Neural progenitor cell (in vitro differentiated cells): ENCODE results near the gene COIL.

Source experiments
- CTCF ChIP-seq: fragments of 200-600 bp; sonication (generic); IDR thresholded peaks from 2 replicates; pipeline ENCODE4 v1.5.1; 2017; ENCODE audit warnings: antibody characterized with exemption, mild to moderate bottlenecking
- EZH2 ChIP-seq: fragments of 200-600 bp; sonication (generic); IDR thresholded peaks from 2 replicates; pipeline ENCODE4 v1.6.1; 2017; ENCODE audit warnings: antibody characterized with exemption, mild to moderate bottlenecking, moderate library complexity

DNA sequence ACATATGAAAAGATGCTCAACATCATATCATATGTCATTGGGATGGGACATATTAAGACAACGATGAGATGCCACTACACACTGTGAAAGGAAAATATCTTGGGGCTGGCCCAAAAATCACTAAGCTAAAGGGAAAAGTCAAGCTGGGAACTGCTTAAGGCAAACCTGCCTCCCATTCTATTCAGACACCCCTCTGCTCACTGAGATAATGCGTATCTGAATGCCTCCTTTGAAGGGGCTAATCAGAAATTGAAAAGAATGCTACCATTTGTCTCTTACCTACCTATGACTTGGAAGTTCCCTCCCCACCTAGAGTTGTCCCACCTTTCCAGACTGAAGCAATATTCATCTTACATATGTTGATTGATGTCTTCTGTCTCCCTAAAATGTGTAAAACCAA is 35.8 kb downstream of the COIL start:
- TF ChIP-seq CTCF (no peak), EZH2 (no peak)
